Islet of Langerhans (tissue), 1 donor: Measurements from ENCODE around the gene CACNB3.

ENCODE experiments used
- FAIRE-seq: peaks from one replicate; lab custom pipeline; 2011; peaks lifted over from hg19 to GRCh38; lab: Jason Lieb, UNC

Gene CACNB3

DNA sequence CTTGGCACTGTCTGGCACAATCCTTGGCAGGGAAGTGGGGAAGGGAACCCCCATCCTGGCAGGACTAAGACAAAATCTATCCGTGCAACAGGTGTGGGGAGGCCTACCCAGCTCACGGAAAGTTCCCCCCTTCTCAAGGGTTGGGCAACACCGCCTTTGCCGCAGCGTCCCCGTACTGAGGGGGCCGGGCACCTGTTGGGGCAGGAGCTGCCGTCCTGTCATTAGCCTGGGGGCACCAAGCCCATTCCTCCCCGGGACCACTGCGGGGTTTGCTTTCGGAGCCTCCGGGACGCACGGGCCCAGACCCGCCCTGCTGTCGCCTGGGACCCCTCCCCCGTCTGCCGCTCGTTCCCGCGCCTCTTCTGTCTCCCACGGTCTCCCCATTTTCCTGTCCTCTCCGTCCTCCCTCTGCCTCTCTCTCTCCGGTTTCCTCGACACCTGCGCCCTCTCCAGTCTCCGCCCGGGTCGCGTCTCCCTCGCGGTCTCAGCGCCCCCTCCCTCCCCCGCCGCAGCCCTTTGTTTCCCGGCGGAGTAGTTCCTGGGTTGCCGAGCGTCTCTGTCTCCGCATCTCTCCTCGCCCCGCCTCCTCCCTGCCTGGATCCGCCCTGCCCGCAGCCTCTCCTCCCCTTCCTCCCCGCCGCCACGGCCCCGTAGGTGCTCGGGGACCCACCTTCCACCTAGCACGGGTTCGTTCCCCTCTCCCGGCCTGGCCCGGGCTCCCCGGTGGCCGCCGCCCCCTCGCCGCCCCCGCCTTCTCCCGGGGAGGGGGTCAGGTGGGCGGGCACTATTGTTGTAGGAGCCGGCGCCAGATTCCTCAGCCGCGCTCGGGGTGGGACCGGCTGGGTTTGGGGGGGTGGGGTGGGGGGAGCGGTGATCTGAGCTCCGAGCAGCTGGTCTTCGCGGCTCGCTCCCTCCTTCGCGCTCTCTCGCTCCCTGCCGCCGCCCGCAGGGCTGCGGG lies at the start of gene CACNB3:
Gene CACNB3, plus strand, starts transcription at position 624 of the 958 bp plus-strand sequence. CDS start 434 bp downstream, outside the sequence.
- no peak for FAIRE-seq

GRCh38 chr12:48768736-48769135 lies 49.6 kb upstream of the CACNB3 start:
- no peak for FAIRE-seq

DNA sequence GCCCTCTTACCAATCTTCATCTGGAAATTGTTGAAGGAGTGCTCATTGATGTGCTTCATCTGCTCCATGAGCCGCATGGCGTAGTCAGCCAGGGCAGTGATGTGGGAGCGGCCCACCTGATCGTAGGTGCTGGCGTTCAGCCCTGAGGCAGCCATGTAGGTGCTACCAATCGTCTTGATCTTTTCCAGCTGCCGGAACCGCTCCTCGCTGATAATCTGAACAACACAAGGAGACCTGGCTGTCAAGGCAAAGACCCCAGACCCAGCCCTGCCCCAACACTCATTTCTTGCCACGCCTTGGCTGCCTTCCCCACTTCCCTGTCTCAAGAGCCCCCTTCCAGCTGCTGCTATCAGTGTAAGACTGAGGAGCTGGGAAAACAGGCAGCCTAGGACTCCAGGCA lies 47.5 kb upstream of the CACNB3 start:
- no peak for FAIRE-seq

DNA sequence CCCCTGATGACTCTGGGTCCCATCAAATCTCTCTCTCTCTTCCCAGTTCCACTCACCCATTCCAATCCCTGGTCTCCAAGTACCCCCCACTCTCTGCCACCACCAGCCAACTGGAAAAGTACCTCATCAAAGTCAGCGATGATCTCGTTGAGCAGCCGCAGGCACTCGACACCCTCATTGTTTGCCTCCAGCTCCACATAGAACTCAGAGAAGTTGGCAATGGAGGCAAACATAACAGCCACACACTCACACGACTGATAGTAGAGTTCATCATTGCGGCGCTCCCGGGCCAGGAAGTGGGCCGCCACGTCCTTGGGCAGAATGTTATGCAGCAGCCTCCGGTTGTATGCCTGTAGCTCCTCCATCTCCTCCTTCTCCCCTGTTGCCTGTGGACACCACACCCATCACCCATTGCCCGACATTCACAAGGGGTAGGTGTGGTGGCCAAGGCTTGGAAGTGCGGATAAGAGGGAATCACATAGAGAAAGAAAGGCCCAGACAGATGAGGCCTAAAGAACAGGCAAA lies 46.6 kb upstream of the CACNB3 start:
- FAIRE-seq = no peak

- no peak for FAIRE-seq
Observed at GRCh38 chr12:48773686-48774085, 44.6 kb upstream of the CACNB3 start.

DNA sequence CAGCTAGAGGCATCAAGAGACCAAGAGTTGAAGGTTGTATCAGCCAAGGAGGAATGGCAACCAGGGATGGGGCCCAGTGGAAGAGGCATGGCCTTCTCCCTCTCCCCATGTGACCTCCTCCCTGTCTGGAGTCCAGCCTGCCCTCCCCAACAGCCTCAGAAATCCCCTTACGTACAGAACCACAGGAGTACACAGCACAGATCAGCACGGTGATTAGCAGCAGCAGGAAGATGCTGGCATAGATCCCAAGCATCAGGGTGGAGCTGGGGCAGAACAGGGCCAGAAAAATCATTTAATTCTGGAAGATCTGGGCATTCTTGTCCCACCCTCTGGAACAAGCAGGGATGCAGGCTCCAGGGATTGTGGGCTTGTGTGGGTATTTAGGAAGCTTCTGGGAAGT lies 43.8 kb upstream of the CACNB3 start:
- FAIRE-seq = no peak

DNA sequence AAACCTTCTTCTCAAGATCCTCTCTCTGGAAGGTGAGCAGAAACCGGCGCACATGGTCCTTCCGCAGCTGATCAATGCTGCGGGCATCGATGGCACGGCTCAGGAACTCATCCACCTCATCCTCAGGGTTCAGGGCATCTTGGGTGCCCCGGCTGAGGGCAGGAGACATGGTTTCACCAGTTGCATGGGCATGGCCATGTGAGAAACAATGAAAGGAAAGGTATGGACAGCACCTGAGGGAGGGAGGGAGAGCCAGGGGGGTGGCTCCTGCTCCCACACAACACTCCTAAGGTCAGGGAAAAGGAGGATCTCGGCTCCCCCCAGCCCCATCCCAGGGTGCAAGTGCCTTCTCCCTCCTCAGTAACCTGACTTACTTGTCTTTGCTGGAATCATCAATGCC lies 43.0 kb upstream of the CACNB3 start:
- no peak for FAIRE-seq

- FAIRE-seq = no peak
Observed at GRCh38 chr12:48775991-48776649, 42.2 kb upstream of the CACNB3 start.

- no peak for FAIRE-seq
Observed at GRCh38 chr12:48776956-48777355, 41.3 kb upstream of the CACNB3 start.

DNA sequence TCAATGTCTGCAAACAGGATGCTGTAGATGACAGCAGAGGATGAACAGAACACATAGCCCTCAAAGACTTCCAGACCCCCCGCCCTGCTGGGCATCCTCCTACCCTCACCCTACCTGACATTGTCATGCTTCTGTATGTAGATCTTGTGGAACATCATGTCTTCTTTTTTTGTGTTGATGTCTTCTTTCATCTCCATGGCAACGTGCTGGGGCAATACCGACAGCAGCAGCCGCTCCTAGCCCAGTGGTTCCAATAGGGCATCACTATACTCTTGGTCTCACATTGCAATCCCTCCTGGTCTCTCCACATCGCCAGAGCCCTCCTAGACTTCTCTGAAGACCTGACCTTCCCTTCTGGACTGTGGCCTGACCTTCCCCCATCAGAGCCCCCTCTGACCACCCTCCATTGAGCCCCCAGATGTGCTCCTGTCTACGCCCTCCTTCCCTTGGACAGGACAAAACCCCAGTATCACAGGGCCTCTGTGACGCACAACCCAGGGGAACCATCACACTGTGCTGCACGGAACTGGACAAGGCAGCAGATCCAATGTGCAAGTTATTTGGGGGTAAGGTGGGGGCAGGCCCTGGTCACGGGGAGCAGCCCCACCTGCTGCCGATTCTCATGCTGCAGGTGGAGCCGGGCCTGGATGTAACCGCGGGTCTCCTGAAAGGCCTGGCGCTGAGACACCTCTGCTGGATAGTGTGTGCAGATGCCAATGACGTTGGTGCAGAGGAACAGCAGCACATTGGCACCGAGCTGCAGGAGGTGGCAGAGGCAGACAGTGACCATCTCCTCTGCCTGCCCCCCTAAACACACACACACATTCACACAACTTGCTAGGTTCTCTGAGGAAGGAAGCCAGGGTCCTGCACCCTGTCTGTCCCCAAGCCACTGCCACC lies 40.5 kb upstream of the CACNB3 start:
- FAIRE-seq = no peak

DNA sequence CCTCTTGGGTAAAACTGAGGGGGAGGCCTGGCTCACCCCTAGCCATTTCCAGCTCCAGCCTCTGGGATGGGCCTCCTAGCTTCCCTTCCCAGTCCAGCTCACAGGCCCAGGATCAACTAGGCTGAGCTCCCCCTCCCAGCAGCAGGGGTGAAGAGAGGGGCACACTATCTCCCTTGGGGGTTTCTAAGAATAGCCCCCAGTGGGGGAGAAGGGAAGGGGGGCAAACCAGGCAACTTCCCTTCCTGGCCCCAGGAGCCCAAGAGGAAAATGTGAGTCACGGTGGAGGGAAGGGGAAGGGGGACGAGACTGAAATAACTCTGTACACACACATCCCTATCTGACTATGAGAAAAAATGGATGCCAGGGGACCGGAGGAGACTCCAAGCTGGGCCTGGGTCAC lies 38.4 kb upstream of the CACNB3 start:
- FAIRE-seq = no peak

GRCh38 chr12:48780381-48781025 lies 37.8 kb upstream of the CACNB3 start:
- no peak for FAIRE-seq

- FAIRE-seq = no peak
Observed at GRCh38 chr12:48781750-48782456, 36.4 kb upstream of the CACNB3 start.

- no peak for FAIRE-seq
Observed at GRCh38 chr12:48782457-48783395, 35.6 kb upstream of the CACNB3 start.

GRCh38 chr12:48783432-48783831 lies 34.9 kb upstream of the CACNB3 start:
- FAIRE-seq = no peak

DNA sequence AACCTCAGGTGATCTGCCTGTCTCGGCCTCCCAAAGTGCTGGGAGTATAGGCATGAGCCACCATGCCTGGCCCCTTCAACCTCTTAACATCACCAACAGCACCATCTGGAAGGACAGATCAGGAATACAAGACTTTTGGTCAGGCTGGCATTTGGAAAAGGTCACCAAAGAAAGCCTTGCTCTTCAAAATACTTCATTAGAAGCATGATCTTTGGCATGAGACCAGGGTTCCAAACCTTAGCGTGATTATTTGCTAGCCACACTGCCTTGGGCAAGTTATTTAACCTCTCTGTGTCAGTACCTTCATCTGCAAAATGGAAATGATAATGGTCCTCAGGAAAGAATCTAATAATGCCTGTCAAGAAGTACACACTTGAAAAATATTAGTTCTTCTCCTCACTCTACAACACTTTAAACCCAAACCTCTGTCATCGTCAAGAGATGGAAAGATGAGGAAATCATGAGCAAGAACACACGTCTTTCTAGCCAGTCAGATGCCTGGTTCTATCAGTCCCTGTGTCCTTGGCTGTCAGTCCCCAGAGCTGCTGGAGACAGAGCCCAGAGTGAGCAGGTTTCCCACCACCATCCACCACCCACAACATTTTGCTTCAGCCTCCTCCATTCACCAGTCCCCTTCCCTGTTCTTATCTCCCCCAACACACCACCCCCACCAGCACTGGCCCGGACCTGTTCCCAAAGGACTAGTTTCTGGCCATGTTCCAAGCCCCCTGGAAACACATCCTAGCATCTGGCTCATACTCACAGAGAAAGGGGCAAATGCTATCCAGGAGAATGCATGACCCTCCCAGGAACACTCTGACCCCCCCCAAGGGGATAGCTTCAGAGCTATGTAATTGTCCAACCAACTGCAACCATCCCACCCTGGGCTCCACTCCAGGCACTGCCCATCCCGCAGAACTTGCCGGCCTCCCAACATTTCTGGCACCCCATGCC lies 31.4 kb upstream of the CACNB3 start:
- no peak for FAIRE-seq

DNA sequence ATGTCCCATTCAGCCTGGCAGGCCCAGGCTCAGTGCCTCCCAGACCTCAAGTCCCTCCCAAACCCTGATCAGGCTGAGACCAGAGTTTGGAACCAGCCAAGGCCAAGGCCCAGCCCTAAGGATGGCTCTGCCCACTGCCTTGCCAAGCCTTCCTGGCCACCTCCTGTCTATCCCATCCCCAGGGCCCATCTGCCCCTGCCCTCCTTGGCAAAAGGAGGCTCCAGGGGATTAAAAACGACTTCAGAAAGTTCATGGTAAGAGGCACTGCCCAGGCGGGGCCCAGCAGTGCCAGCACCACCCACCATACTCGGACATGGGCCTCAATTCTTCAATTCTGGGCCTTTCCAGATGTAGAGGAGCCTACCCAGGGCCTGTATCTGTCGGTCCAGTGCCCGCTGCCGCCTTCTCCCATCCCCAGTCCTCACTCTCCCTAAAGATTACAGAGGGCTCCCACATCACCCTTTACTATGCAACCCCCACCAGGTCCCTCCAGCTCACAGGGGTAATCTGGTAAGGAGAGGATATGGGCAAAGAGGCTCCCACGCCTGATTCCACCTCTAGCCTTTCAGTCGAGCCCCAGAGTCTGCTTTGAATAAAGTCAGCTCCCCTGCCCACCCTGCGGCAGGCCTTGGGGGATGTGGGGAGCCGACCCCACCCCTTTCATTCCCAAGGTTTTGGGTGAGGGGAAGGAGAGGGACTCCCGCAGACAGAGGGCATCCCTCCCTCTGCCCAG lies 30.3 kb upstream of the CACNB3 start:
- FAIRE-seq = no peak

DNA sequence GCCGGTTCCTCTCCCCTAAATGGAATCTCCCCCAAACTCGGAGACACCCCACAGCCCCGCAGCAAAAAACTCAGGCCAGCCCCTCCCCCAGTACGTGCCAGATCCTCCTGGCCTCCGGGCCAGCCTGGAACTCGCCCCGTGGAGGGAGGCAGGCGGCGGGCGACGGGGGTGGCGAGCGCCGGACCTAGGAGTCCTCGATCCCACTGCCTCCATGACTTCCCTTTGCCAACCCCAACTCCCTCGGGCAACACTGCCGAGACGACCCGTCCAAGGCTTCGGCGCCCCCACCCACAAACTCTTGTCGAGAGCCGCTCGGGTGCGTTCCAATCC lies 29.8 kb upstream of the CACNB3 start:
- FAIRE-seq = no peak
